DOHH2 (cell line): Measurements from ENCODE around the gene PLA2G7.

ENCODE experiments used
- CTCF ChIP-seq: fragments of 200-600 bp; sonication (generic); IDR thresholded peaks from one replicate; pipeline ENCODE4 v1.5.1; 2014; ENCODE audit warnings: antibody characterized with exemption, mild to moderate bottlenecking, low read depth, low read length; ENCODE audit not compliant: poor library complexity, severe bottlenecking
- EZH2phosphoT487 ChIP-seq: fragments of 200-600 bp; sonication (generic); IDR thresholded peaks from 2 replicates; pipeline ENCODE4 v1.6.1; 2017; ENCODE audit warnings: borderline replicate concordance, mild to moderate bottlenecking, antibody characterized with exemption, low read length, moderate library complexity, mixed read lengths

- TF ChIP-seq CTCF (no peak), EZH2phosphoT487 (no peak)
These were observed 8.4 kb upstream of the PLA2G7 start for GRCh38 chr6:46743425-46744158.
